GM13977 (cell line): ENCODE results near the gene FTO.

Source experiments
- DNase-seq: peaks from one replicate; pipeline ENCODE4 v3.0.0; 2012; ENCODE audit warnings: low spot score
- CTCF ChIP-seq: IDR thresholded peaks from 2 replicates; pipeline ENCODE4 v1.5.1; 2012; ENCODE audit warnings: mild to moderate bottlenecking, control low read depth; ENCODE audit not compliant: insufficient read depth; ENCODE audit errors: extremely low read depth, missing control alignments
- in situ Hi-C: fragments of 300-500 bp; cut with MboI; formaldehyde crosslinking; loops from one replicate; pipeline ENCODE4 v1.12.0; 2022; ENCODE audit warnings: low sequenced_read_pairs, low pct_unique_long_range_greater_than_20kb, mixed read lengths, inconsistent platforms; ENCODE audit not compliant: unreplicated experiment

FTO gene

GRCh38 chr16:53732296-53732929 is 28.5 kb downstream of the FTO start:
- no peak for DNase-seq
- in situ Hi-C loops = no loop called here
- TF ChIP-seq CTCF = no peak

GRCh38 chr16:53734908-53735307 is 31.0 kb downstream of the FTO start:
- DNase-seq = no peak
- in situ Hi-C loops = no loop called here
- TF ChIP-seq CTCF = no peak

GRCh38 chr16:53736297-53736696 is 32.3 kb downstream of the FTO start:
- in situ Hi-C loops = no loop called here
- no peak for DNase-seq
- TF ChIP-seq CTCF = no peak

- no peak for DNase-seq
- no peak for TF ChIP-seq CTCF
- in situ Hi-C loops = no loop called here
Observed at GRCh38 chr16:53737552-53737951, 33.6 kb downstream of the FTO start.

GRCh38 chr16:53740476-53740875 is 36.5 kb downstream of the FTO start:
- no peak for TF ChIP-seq CTCF
- DNase-seq = no peak
- in situ Hi-C loops = no loop called here

- DNase-seq = no peak
- in situ Hi-C loops = no loop called here
- no peak for TF ChIP-seq CTCF
Observed at GRCh38 chr16:53740933-53741531, 37.1 kb downstream of the FTO start.
